ENCODE measurements around the gene KATNB1.

Gene KATNB1

GRCh38 chr16:57797526-57798266, 62.1 kb downstream of the KATNB1 start:
- Histone ChIP-seq H3K27ac (no peak overlapping the region), H3K27me3 (peaks cover 58% of the 10 kb centered on the region), H3K4me3 (ENCODE audit: low read depth in 1 of 2, low read length in 1 of 2) (no peak overlapping the region), H3K9me3 (no peaks in the 10 kb centered on the region), H3K36me3 (no peaks in the 10 kb centered on the region), H3K4me1 (ENCODE audit: control insufficient read depth in 1 of 2, insufficient read depth in 1 of 2, low read depth in 1 of 2, low read length in 1 of 2) (peaks cover 24 to 28% of the 10 kb centered on the region in 2 experiments)
- no peak for TF ChIP-seq CTCF (IDR thresholded peaks at IDR 0.05)

- H3K27ac ChIP-seq, result no peak overlapping the region
- H3K9me3 ChIP-seq, result no peaks in the 10 kb centered on the region
- H3K4me1 ChIP-seq (ENCODE audit: control insufficient read depth in 1 of 2, insufficient read depth in 1 of 2, low read depth in 1 of 2, low read length in 1 of 2), result peaks cover 26 to 28% of the 10 kb centered on the region in 2 experiments
- H3K27me3 ChIP-seq, result peaks cover 64% of the 10 kb centered on the region
- H3K36me3 ChIP-seq, result no peaks in the 10 kb centered on the region
- TF ChIP-seq CTCF (IDR thresholded peaks at IDR 0.05), result no peak
- H3K4me3 ChIP-seq (ENCODE audit: low read depth in 1 of 2, low read length in 1 of 2), result no peak overlapping the region
Observed at GRCh38 chr16:57798267-57798810, 62.8 kb downstream of the KATNB1 start.

GRCh38 chr16:57798953-57799599, 63.5 kb downstream of the KATNB1 start:
- Histone ChIP-seq H3K27me3 (peaks cover 71% of the 10 kb centered on the region), H3K4me1 (ENCODE audit: control insufficient read depth in 1 of 2, insufficient read depth in 1 of 2, low read depth in 1 of 2, low read length in 1 of 2) (peaks cover 26 to 28% of the 10 kb centered on the region in 2 experiments), H3K27ac (no peak overlapping the region), H3K36me3 (no peaks in the 10 kb centered on the region), H3K9me3 (no peaks in the 10 kb centered on the region), H3K4me3 (ENCODE audit: low read depth in 1 of 2, low read length in 1 of 2) (no peak overlapping the region)
- TF ChIP-seq CTCF (IDR thresholded peaks at IDR 0.05), result no peak

- H3K4me3 ChIP-seq (ENCODE audit: low read depth in 1 of 2, low read length in 1 of 2), result no peak overlapping the region
- no peak for TF ChIP-seq CTCF (IDR thresholded peaks at IDR 0.05)
Observed at GRCh38 chr16:57799600-57800199, 64.1 kb downstream of the KATNB1 start.

GRCh38 chr16:57800200-57801097, 64.9 kb downstream of the KATNB1 start:
- Histone ChIP-seq H3K27me3 (peaks cover 85% of the 10 kb centered on the region), H3K36me3 (no peaks in the 10 kb centered on the region), H3K9me3 (no peaks in the 10 kb centered on the region), H3K4me3 (ENCODE audit: low read depth in 1 of 2, low read length in 1 of 2) (no peak overlapping the region), H3K27ac (no peak overlapping the region), H3K4me1 (ENCODE audit: control insufficient read depth in 1 of 2, insufficient read depth in 1 of 2, low read depth in 1 of 2, low read length in 1 of 2) (peaks cover 26 to 28% of the 10 kb centered on the region in 2 experiments)
- no peak for TF ChIP-seq CTCF (IDR thresholded peaks at IDR 0.05)

More at GRCh38 chr16:57799600-57800199, 64.1 kb downstream of the KATNB1 start:
- Histone ChIP-seq H3K36me3 (no peaks in the 10 kb centered on the region), H3K4me1 (ENCODE audit: control insufficient read depth in 1 of 2, insufficient read depth in 1 of 2, low read depth in 1 of 2, low read length in 1 of 2) (peaks cover 26 to 28% of the 10 kb centered on the region in 2 experiments), H3K9me3 (no peaks in the 10 kb centered on the region), H3K27ac (no peak overlapping the region), H3K27me3 (peaks cover 78% of the 10 kb centered on the region)
